NOMO-1 treated with dmso at 0.1 percent for 144 hours (cell line): ENCODE results near the gene MIGA2.

ENCODE experiments used
- DNase-seq: peaks from one replicate; lab custom pipeline; 2025; ENCODE audit not compliant: unreplicated experiment; lab: John Stamatoyannopoulos, UW

MIGA2 gene

GRCh38 chr9:129071526-129072126 lies 35.2 kb downstream of the MIGA2 start:
- DNase-seq, result no peak

DNA sequence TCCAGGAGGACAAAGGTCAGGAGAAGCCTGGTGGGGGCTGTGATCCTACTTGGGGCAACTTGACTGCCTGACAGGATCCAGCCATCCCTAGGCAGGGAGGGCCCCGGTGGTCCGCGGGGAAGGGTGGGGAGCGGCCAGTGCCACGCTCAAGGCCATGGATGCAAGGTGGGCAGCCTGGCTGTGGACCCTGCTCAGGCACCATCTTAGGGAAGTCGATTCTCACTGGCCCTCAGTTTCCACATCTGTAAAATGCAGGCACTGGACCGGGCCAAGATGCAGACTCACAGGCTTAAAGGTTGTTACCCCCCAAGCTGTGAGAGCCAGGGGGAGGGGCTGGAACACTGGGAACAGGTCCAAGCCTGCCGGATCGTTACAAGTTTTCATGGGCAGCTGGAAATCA lies 35.7 kb downstream of the MIGA2 start:
- DNase-seq, result no peak

DNA sequence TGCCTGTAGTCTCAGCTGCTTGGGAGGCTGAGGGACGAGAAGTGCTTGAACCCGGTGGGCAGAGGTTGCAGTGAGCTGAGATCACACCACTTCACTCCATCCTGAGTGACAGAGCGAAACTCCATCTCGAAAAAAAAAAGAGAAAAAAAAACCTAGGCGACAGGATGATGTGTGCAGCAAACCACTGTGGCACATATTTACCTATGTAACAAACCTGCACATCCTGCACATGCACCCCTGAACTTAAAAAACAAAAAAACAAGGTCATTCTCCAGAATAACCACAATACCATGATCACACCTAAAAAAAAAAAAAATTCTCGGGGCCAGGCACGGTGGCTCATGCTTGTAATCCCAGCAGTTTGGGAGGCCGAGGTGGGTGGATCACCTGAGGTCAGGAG lies 37.0 kb downstream of the MIGA2 start:
- DNase-seq, result no peak

DNA sequence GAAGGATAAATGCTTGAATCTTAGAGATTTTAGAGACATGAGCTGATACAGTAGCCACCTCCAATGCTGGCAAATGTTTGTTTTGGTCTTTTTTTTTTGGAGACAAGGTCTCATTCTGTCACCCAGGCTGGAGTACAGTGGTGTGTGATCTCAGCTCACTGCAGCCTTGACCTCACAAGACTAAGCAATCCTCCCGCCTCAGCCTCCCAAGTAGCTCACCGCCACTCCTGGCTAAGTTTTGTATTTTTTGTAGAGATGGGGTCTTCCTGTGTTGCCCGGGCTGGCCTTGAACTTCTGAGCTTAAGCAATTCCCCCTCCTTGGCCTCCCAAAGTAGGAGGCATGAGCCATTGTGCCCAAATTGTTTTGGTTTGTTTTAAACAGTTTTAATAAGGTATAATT lies 37.7 kb downstream of the MIGA2 start:
- no peak for DNase-seq

GRCh38 chr9:129075996-129076639 lies 39.7 kb downstream of the MIGA2 start:
- DNase-seq, result no peak

- no peak for DNase-seq
Measured at GRCh38 chr9:129076640-129077037, 40.2 kb downstream of the MIGA2 start.

DNA sequence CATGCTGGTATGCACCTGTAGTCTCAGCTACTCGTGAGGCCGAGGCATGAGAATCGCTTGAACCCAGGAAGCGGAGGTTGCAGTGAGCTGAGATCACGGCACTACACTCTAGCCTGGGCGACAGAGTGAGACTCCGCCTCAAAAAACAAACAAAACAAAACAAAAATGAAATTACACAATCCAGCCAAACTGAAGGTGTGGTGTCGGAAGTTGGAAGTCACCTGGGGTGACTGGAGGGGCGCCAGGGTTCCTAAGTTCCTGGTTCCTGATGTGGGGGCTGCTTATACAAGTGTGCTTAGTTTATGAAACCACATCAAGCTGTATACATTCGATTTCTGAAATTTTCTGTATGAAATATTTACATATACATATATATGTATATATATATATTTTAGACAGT lies 40.8 kb downstream of the MIGA2 start:
- no peak for DNase-seq

DNA sequence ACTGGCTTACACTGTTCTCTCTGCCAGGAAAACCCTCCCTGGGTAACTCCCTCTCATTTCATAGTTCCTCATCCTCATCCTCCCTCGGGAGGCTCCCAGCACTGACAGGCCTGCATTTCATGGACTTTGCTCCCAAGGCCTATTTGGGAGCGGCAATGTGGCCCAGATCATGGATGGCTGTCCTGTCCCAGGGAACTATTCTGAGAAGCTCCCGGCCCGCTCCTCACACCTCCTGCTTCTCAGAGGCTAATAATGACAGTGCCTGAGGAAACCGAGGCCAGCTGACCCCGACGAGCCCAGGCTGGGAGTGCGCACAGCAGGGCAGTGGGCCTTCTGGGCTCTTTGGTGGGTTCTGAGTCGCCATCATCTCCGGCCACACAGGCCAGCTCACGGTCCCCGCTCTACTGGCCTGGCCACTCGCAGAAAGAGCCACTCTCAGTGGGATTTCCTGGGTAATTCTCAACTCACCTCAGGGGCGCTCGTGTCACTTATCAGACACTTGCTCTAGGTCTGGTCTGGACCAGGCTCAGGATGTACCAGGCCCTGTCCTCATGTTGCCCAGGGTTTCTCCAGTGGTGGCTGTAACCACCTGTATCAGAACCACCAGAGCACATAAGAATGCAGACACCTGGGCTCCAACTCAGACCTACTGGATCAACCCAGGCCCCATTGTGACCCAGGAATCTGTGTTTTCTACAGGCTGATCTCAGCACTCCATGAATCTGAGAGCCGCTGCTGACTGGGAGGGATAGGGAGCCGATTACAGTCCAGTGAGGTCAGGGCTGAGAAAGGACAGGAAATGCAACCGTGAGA lies 42.5 kb downstream of the MIGA2 start:
- no peak for DNase-seq

DNA sequence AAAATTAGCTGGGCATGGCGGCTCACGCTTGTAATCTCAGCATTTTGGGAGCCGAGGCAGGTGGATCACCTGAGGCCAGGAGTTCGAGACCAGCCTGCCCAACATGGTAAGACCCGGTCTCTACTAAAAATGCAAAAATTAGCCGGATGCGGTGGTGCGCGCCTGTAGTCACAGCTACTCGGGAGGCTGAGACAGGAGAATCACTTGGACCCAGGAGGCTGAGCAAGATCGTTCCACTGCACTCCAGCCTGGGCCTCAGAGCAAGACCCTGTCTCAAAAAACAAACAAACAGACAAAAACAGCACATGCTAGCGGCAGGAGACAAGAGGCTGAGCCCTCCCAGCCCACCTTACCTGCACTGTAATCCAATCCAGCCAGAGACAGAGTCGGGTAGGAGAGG lies 43.4 kb downstream of the MIGA2 start:
- DNase-seq, result no peak

DNA sequence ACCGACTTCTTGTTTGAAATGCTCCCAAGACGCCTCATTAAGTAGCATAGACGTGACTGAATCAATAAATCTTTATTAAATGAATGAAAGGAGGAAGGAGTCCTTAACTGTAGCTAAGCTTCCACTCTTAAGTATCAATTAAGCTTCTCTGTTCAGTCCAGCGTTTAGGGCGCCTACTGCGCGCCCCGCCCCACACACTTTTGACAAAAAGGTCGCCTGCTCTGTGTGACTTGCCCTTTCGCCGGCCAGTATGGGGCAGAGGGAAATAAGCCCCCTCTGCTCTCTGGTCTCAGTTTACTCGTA lies 43.8 kb downstream of the MIGA2 start:
- DNase-seq, result no peak

DNA sequence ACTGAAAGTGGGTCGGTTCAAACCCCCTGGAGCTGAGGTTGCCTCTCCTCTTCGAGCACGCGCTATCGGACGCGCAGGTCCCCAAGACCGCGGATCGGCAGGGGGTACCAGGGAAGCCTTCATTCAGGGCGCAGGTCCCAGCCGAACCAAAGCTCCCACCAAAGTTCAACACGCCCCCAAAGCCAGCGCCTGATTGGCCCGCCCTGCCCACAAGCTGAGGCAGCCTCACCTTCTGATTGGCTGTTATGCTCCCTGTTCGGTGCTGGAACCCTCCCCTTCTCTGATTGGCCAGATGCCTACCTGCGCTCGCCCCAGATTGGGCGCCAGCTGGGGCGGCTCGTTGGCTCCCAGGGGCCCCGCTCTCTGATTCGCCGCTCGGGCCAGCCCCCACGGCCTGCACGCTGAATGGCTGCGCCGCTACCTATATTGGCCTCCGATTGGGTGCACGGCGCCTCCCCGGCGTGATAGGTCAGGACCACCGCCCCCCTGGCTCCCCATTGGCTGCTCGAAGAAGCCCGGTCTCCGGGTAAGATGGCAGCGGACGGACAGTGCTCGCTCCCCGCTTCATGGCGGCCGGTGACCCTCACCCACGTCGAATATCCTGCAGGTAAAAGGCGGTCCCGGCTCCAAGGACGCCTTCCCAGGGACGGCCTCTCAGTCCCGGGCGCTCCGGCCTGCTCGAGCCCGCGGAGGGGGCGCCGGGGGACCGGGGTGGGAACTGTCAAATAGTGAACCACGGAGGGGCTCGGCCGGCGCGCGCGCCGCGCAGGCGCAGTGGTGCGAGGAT lies 44.4 kb downstream of the MIGA2 start, which contains the start of gene DOLPP1:
Gene DOLPP1, plus strand, starts transcription at position 511 of the 787 bp plus-strand sequence. Its CDS starts 21 bp downstream, at position 532.
- DNase-seq, result peak; percentile 95

DNA sequence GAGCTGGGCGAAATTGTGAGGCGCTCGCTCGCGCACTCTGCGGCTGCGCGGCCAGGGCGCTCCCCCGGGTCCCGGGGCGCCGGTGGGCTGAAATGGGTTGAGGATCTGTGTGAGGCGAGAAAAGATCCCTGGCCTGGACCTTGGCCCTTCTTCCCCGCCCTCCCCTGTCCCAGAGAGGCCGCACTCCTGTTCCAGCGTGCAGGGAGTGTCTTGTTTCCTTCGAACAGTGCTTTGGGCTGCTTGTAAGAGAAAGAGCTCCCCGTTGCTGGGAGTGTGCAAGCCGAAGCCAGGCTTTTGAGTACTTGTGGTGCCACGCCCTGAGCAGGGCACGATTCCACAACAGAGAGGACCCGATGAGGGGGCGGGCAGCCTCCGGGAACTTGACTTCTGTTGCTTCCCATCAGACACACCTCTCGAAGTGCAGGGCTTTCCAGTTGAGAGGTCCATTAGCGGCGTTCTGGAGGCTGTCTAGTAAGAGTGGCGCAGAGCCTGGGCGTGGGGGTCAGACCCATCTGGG lies 45.0 kb downstream of the MIGA2 start:
- DNase-seq, result no peak

DNA sequence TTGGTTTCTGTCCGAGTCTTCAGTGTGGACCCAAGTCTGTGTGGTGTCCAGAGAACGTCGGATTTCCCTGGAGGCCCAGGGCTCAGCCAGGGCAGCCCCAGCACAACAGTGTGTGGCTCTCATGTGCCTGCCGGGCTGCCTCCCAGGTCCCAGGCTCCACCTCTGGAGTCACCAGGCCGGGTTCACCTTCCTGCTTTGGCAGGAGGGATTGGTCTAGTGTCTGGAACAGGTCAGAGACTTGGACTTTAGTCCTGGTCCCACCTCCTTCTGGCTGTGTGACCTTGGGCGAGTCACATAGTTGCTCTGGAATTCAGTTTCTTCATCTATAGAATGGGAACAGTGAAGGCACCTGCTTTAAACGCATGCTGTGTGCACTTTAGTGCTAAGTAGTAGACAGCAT lies 47.7 kb downstream of the MIGA2 start:
- DNase-seq, result no peak

DNA sequence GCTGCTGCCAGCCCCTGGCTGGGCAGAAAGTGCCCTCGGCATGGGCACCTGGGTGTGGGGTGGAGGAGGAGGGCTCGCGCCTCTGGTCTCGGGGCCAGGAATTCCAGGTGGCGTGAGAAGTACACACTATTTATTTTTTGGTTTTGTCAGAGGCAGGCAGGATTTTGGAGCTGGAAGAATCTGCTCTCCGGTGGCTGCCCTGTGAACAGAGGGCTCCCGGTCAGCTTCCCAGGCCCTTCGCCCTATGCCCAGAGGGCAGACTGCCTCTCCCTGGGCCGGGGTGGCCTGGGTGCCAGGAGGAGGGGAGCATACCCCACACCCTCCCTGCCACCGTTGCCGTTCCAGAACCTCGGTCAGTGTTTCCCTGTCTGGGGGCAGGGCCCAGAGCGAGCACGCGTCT lies 52.8 kb downstream of the MIGA2 start:
- no peak for DNase-seq

DNA sequence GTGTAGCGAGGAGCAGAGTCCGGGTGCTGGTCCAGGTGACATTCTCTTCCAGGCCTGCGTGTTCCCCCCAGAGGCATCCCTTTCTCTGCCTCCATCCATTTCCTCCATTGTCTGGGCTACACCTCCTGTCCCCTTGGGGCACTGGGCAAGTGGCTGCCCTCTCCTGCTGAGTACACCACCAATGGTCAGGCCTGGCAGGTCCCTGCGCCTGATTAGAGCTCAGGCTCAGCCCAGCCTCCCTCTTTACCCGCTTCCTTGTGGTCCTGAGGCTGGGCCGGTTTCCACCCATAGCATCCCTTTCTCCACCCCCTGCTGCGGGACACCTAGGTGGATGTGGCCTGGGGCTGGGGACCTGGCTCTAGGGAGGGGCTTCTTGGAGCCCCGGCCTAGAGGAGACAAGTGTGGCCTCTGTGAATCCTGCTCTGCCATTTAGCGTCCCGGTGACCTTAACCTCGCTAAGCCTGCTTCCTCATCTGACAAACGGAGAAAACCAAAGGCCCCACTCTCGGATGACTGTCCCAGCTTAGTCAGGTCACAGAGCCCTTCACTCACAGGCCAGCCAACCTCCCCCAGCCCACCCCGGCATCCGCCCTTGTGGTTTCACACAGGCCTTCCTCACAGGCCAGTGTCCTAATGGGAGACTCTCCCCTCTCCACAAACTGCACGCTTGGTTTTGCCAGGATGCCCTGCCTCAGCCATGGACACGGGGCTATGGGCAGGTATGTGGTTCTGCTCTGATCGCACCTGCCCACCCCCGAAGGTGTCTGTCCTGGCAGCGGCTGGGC lies 57.4 kb downstream of the MIGA2 start:
- DNase-seq, result no peak

GRCh38 chr9:129094387-129095169 lies 58.2 kb downstream of the MIGA2 start:
- no peak for DNase-seq

DNA sequence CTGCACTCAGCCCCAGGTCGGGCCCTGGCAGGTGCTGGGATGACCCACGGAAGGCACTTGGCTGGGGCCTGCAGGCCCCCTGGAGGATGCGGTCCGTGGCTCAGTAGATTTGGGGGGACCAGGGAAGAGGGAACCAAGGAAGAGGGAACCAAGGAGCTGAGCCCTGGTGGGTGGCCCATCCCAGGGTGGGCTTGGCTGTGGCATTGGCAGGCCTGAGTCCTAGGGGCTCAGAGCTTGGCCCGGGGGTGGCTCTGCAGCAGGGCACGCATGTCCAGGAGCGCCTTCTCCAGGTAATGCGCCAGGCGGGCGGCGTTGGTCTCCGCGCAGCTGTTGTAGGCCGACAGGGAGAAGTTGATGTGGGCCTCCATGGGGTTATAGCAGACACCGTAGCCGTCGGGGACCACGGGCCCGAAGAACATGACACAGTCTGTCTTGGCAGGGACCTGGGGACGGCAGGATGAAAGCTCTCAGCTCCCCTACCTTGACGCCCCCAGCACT lies 58.8 kb downstream of the MIGA2 start:
- DNase-seq, result no peak

- DNase-seq, result no peak
Measured at GRCh38 chr9:129095908-129096307, 59.5 kb downstream of the MIGA2 start.

DNA sequence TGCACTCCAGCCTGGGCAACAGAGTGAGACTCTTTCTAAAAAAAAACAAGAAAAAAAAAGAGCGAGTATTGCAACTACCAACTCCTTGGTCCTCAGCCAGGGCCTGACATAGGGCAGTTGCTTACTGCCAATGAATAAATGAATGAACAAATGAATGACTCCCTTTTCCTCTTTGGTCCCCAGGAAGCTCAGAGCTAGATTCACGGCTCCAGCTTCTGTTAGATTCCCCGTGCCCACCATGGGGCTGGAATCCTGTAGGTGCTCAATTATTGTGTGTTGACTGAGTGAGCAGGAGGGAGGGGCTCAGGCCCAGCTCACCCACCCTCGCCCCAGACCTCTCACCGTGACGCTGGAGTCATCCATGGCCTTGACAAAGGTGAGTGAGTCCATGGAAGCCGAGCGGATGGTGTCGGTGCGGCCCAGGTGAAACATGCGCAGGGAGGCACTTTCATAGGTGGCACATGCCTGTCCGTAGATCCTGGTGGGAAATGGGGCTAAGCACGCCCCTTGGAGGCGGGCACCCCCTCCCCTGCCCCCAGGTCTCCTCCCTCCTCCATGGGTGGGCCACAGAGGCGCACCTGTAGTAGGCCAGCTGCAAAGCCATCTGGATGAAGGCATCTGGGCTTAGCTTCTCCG lies 61.4 kb downstream of the MIGA2 start:
- DNase-seq, result no peak
